ENCODE measurements around the gene CLSTN2.

CLSTN2 gene

GRCh38 chr3:140467104-140467577 lies 532.2 kb downstream of the CLSTN2 start:
- DNase-seq (ENCODE audit: low read depth, low spot score): no peak
- no peak for TF ChIP-seq CTCF (IDR thresholded peaks at IDR 0.05; ENCODE audit: insufficient read depth, low read length, missing control alignments)
- ChIA-PET POLR2A (no interaction called here), CTCF (no interaction called here)
- no peak overlapping the region for H3K4me3 ChIP-seq (ENCODE audit: low read depth, low read length)

- POLR2A ChIA-PET: no interaction called here
- DNase-seq (ENCODE audit: low read depth, low spot score): no peak
- no peak overlapping the region for H3K4me3 ChIP-seq (ENCODE audit: low read depth, low read length)
- CTCF ChIA-PET: no interaction called here
- TF ChIP-seq CTCF (IDR thresholded peaks at IDR 0.05; ENCODE audit: insufficient read depth, low read length, missing control alignments): no peak
Measured at GRCh38 chr3:140467796-140468315, 532.9 kb downstream of the CLSTN2 start.

GRCh38 chr3:140468407-140468806 lies 533.4 kb downstream of the CLSTN2 start:
- no peak overlapping the region for H3K4me3 ChIP-seq (ENCODE audit: low read depth, low read length)
- no peak for TF ChIP-seq CTCF (IDR thresholded peaks at IDR 0.05; ENCODE audit: insufficient read depth, low read length, missing control alignments)
- POLR2A ChIA-PET: no interaction called here
- CTCF ChIA-PET: no interaction called here
- DNase-seq (ENCODE audit: low read depth, low spot score): no peak

- no peak for DNase-seq (ENCODE audit: low read depth, low spot score)
- no peak overlapping the region for H3K4me3 ChIP-seq (ENCODE audit: low read depth, low read length)
- ChIA-PET CTCF (no interaction called here), POLR2A (no interaction called here)
- no peak for TF ChIP-seq CTCF (IDR thresholded peaks at IDR 0.05; ENCODE audit: insufficient read depth, low read length, missing control alignments)
Measured at GRCh38 chr3:140469491-140469890, 534.5 kb downstream of the CLSTN2 start.

GRCh38 chr3:140470211-140470610 lies 535.2 kb downstream of the CLSTN2 start:
- ChIA-PET POLR2A (no interaction called here), CTCF (no interaction called here)
- TF ChIP-seq CTCF (IDR thresholded peaks at IDR 0.05; ENCODE audit: insufficient read depth, low read length, missing control alignments): no peak
- no peak for DNase-seq (ENCODE audit: low read depth, low spot score)
- H3K4me3 ChIP-seq (ENCODE audit: low read depth, low read length): no peak overlapping the region

GRCh38 chr3:140470962-140471361 lies 536.0 kb downstream of the CLSTN2 start:
- DNase-seq (ENCODE audit: low read depth, low spot score): no peak
- no peak overlapping the region for H3K4me3 ChIP-seq (ENCODE audit: low read depth, low read length)
- ChIA-PET CTCF (no interaction called here), POLR2A (no interaction called here)
- no peak for TF ChIP-seq CTCF (IDR thresholded peaks at IDR 0.05; ENCODE audit: insufficient read depth, low read length, missing control alignments)

Measured in AG04449 (cell line).